Esophagus muscularis mucosa (tissue), 3 donors: Measurements from ENCODE around the gene WWOX.

Experiments
- POLR2AphosphoS5 ChIP-seq, 2 donors: sonication (generic); formaldehyde crosslinking; IDR thresholded peaks; one replicate each; pipeline ENCODE4 v1.6.1; 2017; ENCODE audit warnings: antibody characterized with exemption in 2 of 2
- TF ChIP-seq, protein P1 (sequence below), 3 experiments: fragments of 200-600 bp in 2 of 3; fragments of 450-650 bp in 1 of 3; sonication (generic) in 2 of 3; IDR thresholded peaks; one replicate each; pipeline ENCODE4 v1.5.1; 2017 to 2019; ENCODE audit warnings: antibody characterized with exemption in 3 of 3, mild to moderate bottlenecking in 2 of 3, moderate library complexity in 1 of 3

DNA sequence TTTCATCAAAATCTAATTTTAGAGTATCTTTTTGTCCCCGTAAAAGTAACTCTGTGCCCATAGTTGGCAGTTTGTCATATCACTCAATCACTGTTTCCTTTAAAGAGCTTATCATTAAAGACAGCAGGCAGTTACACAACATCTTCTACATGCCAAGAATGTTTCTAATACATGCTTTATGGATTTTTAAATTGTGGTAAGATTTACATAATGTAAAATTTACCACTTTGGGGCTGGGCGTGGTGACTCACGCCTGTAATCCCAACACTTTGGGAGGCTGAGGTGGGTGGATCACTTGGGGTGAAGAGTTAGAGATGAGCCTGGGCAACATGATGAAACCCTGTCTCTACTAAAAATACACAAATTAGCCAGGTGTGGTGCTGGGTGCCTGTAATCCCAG, 687.2 kb downstream of the WWOX start:
- TF ChIP-seq, protein P1, sequence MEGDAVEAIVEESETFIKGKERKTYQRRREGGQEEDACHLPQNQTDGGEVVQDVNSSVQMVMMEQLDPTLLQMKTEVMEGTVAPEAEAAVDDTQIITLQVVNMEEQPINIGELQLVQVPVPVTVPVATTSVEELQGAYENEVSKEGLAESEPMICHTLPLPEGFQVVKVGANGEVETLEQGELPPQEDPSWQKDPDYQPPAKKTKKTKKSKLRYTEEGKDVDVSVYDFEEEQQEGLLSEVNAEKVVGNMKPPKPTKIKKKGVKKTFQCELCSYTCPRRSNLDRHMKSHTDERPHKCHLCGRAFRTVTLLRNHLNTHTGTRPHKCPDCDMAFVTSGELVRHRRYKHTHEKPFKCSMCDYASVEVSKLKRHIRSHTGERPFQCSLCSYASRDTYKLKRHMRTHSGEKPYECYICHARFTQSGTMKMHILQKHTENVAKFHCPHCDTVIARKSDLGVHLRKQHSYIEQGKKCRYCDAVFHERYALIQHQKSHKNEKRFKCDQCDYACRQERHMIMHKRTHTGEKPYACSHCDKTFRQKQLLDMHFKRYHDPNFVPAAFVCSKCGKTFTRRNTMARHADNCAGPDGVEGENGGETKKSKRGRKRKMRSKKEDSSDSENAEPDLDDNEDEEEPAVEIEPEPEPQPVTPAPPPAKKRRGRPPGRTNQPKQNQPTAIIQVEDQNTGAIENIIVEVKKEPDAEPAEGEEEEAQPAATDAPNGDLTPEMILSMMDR (IDR thresholded peaks at IDR 0.05): no peak
- no peak for TF ChIP-seq POLR2AphosphoS5 (IDR thresholded peaks at IDR 0.05)
